Muscle layer of duodenum (tissue), 2 donors: Measurements from ENCODE around the gene LAMA2.

Experiments
- H3K27ac ChIP-seq: one replicate; pipeline ENCODE4 v1.7.0; 2013; ENCODE audit warnings: mild to moderate bottlenecking, low read length
- H3K27me3 ChIP-seq: one replicate; pipeline ENCODE4 v1.7.0; 2013; ENCODE audit warnings: low read depth, mild to moderate bottlenecking, control low read depth, low read length
- H3K36me3 ChIP-seq, 2 donors: one replicate each; pipeline ENCODE4 v1.7.0; 2013; ENCODE audit warnings: low read length in 2 of 2, control low read depth in 1 of 2, mild to moderate bottlenecking in 1 of 2; ENCODE audit not compliant: insufficient read depth in 2 of 2, control insufficient read depth in 1 of 2
- H3K4me1 ChIP-seq, 2 donors: one replicate each; pipeline ENCODE4 v1.7.0; 2013; ENCODE audit warnings: low read length in 2 of 2, mild to moderate bottlenecking in 2 of 2, control low read depth in 1 of 2, moderate library complexity in 1 of 2; ENCODE audit not compliant: insufficient read depth in 2 of 2, control insufficient read depth in 1 of 2
- H3K4me3 ChIP-seq, 2 donors: one replicate each; pipeline ENCODE4 v1.7.0; 2013; ENCODE audit warnings: low read length in 2 of 2, low read depth in 1 of 2, mild to moderate bottlenecking in 1 of 2
- H3K9me3 ChIP-seq, 2 donors: one replicate each; pipeline ENCODE4 v1.7.0; 2013; ENCODE audit warnings: low read length in 2 of 2, control low read depth in 1 of 2, mild to moderate bottlenecking in 1 of 2; ENCODE audit not compliant: control insufficient read depth in 1 of 2
- donor health status: healthy.

LAMA2 gene

DNA sequence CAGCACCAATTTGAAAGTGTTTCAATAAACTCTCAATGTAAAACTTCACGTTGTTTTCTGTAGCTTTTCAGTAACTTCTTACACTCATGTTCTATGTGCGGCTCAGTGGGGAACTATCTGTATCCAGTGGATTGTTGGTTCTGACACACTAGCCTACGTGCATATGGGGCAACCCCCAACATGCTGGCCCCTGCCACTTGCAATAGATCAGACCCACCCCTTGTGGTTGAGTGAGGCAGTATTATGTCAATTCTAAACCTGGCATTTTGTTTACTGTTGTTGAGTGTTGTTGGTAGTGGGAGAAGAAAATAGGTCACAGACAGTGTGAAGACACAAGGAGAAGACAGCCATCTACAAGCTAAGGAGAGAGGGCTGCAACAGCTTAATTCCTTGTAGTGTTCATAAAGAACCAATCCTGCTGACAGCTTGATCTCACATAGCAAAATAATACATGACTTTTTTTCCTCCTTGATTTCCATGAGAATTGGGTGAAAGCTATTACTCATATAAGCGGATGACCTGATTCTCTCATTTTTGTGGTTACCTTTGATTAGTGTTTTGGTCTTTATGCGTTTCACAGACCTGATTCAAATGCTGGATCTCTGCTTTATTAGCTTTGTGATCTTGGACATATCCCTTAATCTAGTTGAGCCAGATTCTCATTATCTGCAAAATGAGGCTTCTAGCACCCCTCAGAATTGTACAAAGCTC, 320.4 kb downstream of the LAMA2 start:
- H3K27ac ChIP-seq = no peak overlapping the region
- no peaks in the 10 kb centered on the region for H3K36me3 ChIP-seq
- no peaks in the 10 kb centered on the region for H3K4me1 ChIP-seq
- H3K9me3 ChIP-seq = no peaks in the 10 kb centered on the region
- no peak overlapping the region for H3K4me3 ChIP-seq
- no peaks in the 10 kb centered on the region for H3K27me3 ChIP-seq

DNA sequence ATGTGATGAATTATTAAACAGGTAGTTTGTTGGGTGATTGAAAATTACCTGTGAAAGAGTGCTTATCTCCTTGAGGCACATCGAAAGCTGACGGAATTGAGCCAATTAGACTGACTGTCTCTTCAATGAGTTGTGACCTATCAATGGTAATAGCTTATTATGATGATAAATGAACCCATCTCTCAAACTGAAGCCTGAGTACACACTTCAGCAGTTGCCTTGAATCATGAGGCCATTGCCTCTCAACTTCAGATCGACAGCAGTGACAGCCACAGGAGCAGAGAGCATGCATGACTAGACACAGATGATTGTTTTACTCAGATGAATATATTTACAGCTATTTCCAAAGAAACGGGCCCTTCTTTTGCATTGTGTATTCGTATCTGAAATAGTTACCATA, 323.9 kb downstream of the LAMA2 start:
- Histone ChIP-seq H3K27me3 (no peaks in the 10 kb centered on the region), H3K9me3 (no peaks in the 10 kb centered on the region), H3K4me3 (no peak overlapping the region), H3K27ac (no peak overlapping the region), H3K4me1 (no peaks in the 10 kb centered on the region), H3K36me3 (no peaks in the 10 kb centered on the region)

DNA sequence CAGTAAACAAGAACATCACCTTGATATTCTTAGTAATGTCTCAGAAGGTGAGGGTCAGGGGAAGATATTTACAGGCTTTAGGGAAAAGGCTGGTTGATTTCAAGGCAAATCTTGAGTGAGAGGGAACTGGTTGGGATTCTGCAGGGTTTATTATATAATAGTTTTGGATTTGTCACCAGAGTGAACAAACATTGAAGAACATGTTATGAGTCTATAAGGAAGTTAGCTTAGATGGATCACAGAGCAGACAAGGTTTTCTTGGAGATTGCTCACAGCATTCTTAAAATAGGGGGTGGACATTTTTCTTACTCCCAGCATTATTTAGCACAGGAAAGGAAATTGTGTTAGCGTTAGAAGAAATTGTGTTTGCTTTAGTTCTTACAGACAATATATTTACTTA, 324.9 kb downstream of the LAMA2 start:
- H3K4me1 ChIP-seq = no peaks in the 10 kb centered on the region
- no peaks in the 10 kb centered on the region for H3K36me3 ChIP-seq
- H3K9me3 ChIP-seq = no peaks in the 10 kb centered on the region
- no peak overlapping the region for H3K27ac ChIP-seq
- no peaks in the 10 kb centered on the region for H3K27me3 ChIP-seq
- no peak overlapping the region for H3K4me3 ChIP-seq

DNA sequence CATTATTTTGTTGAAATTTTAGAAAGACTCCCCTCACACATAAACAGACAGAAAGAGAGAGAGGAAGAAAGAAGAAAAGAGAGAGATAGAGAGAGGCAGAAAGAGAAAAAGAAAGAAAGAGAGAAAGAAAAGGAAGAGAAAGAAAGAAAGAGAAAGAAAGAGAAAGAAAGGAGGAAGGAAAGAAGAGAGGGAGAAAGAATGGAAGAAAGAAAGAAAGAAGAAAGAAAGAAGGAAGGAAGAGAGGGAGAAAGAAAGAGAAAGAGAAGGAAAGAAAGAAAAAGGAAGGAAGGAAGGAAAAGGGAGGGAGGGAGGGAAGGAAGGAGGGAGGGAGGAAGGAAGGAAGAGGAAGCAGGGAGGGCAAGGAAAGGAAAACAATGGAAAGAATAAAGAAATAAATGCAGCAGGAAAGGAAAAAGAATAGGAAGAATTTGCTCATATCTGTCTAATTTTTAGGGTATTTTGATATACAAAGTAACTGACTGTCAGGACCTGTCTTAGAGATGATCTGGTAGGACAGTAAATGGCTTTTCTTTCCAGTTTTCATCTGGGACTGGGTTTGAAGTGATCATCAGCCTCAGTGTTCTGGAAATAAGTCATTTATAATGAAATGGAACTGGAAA, 325.6 kb downstream of the LAMA2 start:
- Histone ChIP-seq H3K9me3 (no peaks in the 10 kb centered on the region), H3K36me3 (no peaks in the 10 kb centered on the region), H3K27ac (no peak overlapping the region), H3K4me1 (no peaks in the 10 kb centered on the region), H3K27me3 (no peaks in the 10 kb centered on the region), H3K4me3 (no peak overlapping the region)

DNA sequence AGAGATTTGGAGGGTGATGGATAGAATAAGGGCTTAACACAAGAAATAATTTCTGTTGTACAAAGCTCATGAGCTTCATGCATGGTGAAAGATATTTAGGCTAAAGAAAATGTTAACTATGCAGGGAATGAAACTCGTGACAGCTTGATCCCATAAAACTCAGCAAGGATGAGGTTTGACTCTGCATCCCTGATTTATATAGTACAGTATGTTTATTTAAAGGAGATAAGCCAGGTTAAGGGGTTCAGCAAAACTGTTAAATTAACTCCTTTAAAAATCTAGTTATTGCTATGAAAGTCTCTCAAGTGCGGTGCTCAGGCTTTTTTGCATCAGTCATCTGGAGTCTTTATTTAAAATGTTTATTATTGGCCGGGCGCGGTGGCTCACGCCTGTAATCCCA, 326.4 kb downstream of the LAMA2 start:
- Histone ChIP-seq H3K27me3 (no peaks in the 10 kb centered on the region), H3K9me3 (no peaks in the 10 kb centered on the region), H3K27ac (no peak overlapping the region), H3K36me3 (no peaks in the 10 kb centered on the region), H3K4me3 (no peak overlapping the region), H3K4me1 (no peaks in the 10 kb centered on the region)

DNA sequence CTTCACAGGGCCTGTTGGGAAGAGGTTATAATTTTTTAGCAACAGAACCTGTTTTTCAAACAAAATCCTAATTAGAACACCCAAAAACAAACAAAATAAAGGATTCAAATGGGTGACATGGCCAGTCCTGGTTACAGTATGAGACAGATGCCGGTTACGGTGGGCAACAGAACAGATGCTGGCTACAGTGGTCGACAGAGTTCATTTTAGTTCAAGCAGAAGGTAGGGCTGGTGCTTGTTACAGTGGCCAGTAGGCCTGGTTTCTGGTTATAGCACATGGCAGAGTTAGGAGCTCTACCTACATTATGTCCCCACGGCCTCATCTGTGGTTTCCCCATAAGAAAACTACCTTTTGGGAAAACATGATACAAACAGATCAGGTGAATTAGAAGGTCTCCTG, 327.7 kb downstream of the LAMA2 start:
- H3K27me3 ChIP-seq = no peaks in the 10 kb centered on the region

DNA sequence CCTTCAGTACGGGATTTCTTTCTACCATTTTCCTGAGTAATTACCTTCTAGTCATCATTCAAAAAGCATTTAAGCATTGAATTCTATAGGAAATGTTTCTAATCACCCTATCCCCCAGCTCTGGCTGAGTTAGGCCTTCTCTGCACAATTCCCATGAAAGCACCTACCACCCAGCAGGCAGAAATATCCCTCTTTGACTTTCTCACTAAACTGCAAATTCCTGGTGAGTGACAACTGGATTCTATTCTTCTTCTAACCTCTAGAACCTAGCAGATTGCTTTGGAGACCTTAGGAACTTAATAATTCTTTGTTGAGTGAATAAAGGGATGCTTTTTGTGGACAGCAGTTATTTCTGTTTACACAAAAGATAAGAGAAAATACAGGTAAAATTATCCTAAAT, 328.7 kb downstream of the LAMA2 start:
- Histone ChIP-seq H3K27ac (no peak overlapping the region), H3K9me3 (no peaks in the 10 kb centered on the region), H3K4me3 (no peak overlapping the region), H3K27me3 (no peaks in the 10 kb centered on the region), H3K36me3 (no peaks in the 10 kb centered on the region), H3K4me1 (no peaks in the 10 kb centered on the region)

More for the DNA sequence above, 327.7 kb downstream of the LAMA2 start:
- H3K4me3 ChIP-seq = no peak overlapping the region
- no peaks in the 10 kb centered on the region for H3K4me1 ChIP-seq
- H3K9me3 ChIP-seq = no peaks in the 10 kb centered on the region
- no peak overlapping the region for H3K27ac ChIP-seq
- no peaks in the 10 kb centered on the region for H3K36me3 ChIP-seq

DNA sequence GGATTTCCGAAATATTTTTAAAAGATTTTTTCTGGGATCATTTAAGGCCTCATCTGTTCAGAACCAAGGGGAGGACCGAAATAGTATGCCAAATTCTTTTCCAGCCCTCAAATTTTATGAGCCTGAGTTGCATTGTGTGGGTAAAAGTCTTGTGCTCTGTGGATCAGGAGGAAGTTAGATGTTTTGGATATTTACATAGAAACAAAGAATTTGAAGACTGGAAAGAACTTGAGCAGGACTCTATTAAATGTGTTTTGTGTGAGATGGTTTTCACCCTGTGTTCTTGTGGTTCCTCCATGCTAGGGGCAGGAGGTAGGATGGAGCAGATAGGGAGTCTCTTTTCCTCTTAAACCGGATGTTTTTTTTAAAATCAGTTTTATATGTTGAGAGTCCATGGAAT, 329.1 kb downstream of the LAMA2 start:
- no peaks in the 10 kb centered on the region for H3K4me1 ChIP-seq
- H3K9me3 ChIP-seq = no peaks in the 10 kb centered on the region
- H3K27ac ChIP-seq = no peak overlapping the region
- H3K36me3 ChIP-seq = no peaks in the 10 kb centered on the region
- no peak overlapping the region for H3K4me3 ChIP-seq
- no peaks in the 10 kb centered on the region for H3K27me3 ChIP-seq

DNA sequence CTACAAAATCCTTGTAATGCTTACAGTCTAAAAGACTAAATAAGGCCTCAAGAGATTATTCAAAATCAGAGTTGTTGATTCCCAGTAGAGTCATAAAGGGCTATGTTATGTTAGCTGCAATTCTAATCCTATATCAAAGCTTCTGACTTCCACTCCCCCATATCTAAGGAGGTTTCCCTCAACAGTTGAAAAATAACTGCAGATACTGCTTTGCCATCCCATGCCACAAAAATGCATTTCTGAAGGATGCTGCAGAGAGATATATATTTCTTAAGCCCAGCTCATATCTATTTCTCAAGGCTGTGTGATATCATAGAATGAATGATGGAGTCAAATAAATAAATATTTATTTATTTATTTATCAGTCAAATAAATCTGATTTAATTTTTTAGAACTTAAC, 332.3 kb downstream of the LAMA2 start:
- H3K36me3 ChIP-seq = no peaks in the 10 kb centered on the region
- H3K4me1 ChIP-seq = no peaks in the 10 kb centered on the region
- H3K4me3 ChIP-seq = no peak overlapping the region
- H3K27me3 ChIP-seq = no peaks in the 10 kb centered on the region
- no peak overlapping the region for H3K27ac ChIP-seq
- no peaks in the 10 kb centered on the region for H3K9me3 ChIP-seq

DNA sequence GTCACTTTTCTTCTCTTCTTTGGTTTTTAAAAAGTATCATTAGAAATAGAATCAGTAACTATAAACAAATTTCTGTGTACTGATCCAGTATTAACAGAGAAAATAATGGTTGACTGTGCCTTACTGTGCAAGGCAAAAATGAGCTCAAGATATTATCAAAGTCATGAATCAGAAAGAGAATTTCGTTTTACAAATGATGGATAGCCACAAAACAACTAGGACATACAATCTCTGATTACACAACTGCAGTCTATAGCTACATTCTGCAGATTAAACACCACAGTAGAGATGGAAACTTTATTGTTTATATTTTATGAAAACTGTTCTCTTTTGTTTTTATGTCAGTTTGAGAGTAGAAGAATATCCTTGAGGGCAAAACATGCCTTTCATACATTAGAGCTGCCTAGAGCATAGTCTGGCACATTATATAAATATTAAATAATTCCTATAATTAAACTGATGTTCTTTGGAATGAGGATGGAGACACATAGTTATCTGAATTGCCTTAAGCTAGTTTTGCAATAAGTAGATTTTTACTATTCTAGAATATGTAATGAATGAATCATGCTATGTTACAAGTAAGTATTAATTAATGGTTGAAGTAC, 333.1 kb downstream of the LAMA2 start:
- H3K9me3 ChIP-seq = no peaks in the 10 kb centered on the region
- H3K36me3 ChIP-seq = no peaks in the 10 kb centered on the region
- no peak overlapping the region for H3K27ac ChIP-seq
- H3K27me3 ChIP-seq = no peaks in the 10 kb centered on the region
- no peaks in the 10 kb centered on the region for H3K4me1 ChIP-seq
- H3K4me3 ChIP-seq = no peak overlapping the region

DNA sequence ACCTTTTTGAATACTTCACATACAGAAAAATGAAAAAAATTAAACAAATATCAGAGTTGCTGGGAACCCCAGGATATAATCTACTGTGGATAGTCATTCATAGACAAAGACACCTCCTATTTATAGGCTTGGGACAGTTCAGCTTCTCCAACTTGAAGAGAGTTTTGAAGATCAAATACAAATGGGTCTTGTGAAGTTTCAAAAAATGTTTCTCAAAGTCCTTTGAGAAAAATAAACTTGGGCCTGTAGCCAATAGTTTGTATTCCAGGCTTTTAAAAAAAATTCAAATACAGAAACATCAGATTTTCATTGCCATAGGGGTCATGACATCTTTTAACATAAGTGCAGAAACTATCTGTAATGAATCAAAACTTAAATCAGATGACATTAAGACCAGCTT, 334.8 kb downstream of the LAMA2 start:
- Histone ChIP-seq H3K27me3 (no peaks in the 10 kb centered on the region), H3K4me3 (no peak overlapping the region), H3K27ac (no peak overlapping the region), H3K9me3 (peaks cover 0 to 3% of the 10 kb centered on the region in 2 donors), H3K4me1 (no peaks in the 10 kb centered on the region), H3K36me3 (no peaks in the 10 kb centered on the region)
